PC-3 (cell line): ENCODE results near the gene PSMB5.

Source experiments
- CTCF ChIP-seq: fragments of 300-600 bp; sonication (generic); conservative IDR thresholded peaks from 2 replicates; pipeline ENCODE4 v1.5.1; 2017; ENCODE audit warnings: antibody characterized with exemption, low read depth, mild to moderate bottlenecking, low read length
- EZH2 ChIP-seq: fragments of 300-600 bp; sonication (generic); IDR thresholded peaks from one replicate; pipeline ENCODE4 v1.6.1; 2017; ENCODE audit warnings: antibody characterized with exemption, mild to moderate bottlenecking, low read length; ENCODE audit not compliant: unreplicated experiment
- EZH2phosphoT487 ChIP-seq: fragments of 300-600 bp; sonication (generic); IDR thresholded peaks from 2 replicates; pipeline ENCODE4 v1.6.1; 2018; ENCODE audit warnings: mild to moderate bottlenecking, antibody characterized with exemption, low read length, borderline replicate concordance

- TF ChIP-seq CTCF (no peak), EZH2 (no peak), EZH2phosphoT487 (no peak)
Measured at GRCh38 chr14:23025151-23025814, 9.4 kb downstream of the PSMB5 start.
